ENCODE measurements around the gene ROCK2. TPM values are rescaled to one million over a fixed set of nuclear protein-coding genes. Genes with fewer than 3 reads are reported as not detected.

ROCK2 gene
- total and polyA plus RNA-seq, 2 of the 13 experiments (the other 11 are each of a cell fraction or from before 2014, with no cell fraction given) = 38.1 to 119 TPM

GRCh38 chr2:11177871-11178690 is 166.4 kb downstream of the ROCK2 start:
- intact Hi-C loops (cut with micrococcal nuclease; ENCODE audit: unreplicated experiment) = loop anchor here (5.0 kb wide), 1 partner anchor 46 kb away; a partner anchor contains a TSS
- no peaks in the 10 kb centered on the region for H4K20me1 ChIP-seq (ENCODE audit: insufficient read depth, low read length)
- FAIRE-seq (no peak), DNase-seq (ENCODE audit: low spot score) (peak; percentile 38), ATAC-seq (peak; percentile 11)
- no peak overlapping the region for H3K4me3 ChIP-seq (replicated peaks in 1 of 3; ENCODE audit: insufficient read depth in 1 of 3, low read depth in 2 of 3, low read length in 3 of 3)
- H3K27ac ChIP-seq (ENCODE audit: extremely low read length, insufficient read depth, low read length) = no peak overlapping the region
- H2AFZ ChIP-seq (ENCODE audit: low read length) = no peak overlapping the region
- no peaks in the 10 kb centered on the region for H3K79me2 ChIP-seq (ENCODE audit: insufficient read depth, low read length)
- in situ Hi-C loops (cut with HindIII; ENCODE audit: extremely low pct_ligation_motif_present, low pct_unique_long_range_greater_than_20kb) = no loop called here
- WGBS (ENCODE audit: low lambda C conversion rate) = 62% methylated on average over 5 of the region's 5 CpGs
- ChIA-PET POLR2A (interaction anchor here (0.6 kb wide), 1 partner anchor 19 kb away, joined by 3 read pairs; no protein-coding TSS in a partner anchor), CTCF (ENCODE audit: low intra/inter-chr PET ratio, low total read pairs) (no interaction called here)
- 0 out of 2 replicates have a peak, but pooled peaks cover 13% of the 10 kb centered on the region for H3K4me1 ChIP-seq (ENCODE audit: insufficient read depth, low read length)
- BruUV-seq (replicated peaks) = no TSS peak
- H3K4me2 ChIP-seq (ENCODE audit: low read depth, low read length) = no peak overlapping the region
- no peaks in the 10 kb centered on the region for H3K9me3 ChIP-seq (ENCODE audit: low read length)
- H3K9ac ChIP-seq (ENCODE audit: insufficient read depth, low read depth, low read length) = no peak overlapping the region
- H3K27me3 ChIP-seq (ENCODE audit: control insufficient read depth in 1 of 2, insufficient read depth in 2 of 2, low read length in 2 of 2) = no peaks in the 10 kb centered on the region
- peaks cover 4 to 14% of the 10 kb centered on the region in 2 experiments for H3K36me3 ChIP-seq (replicated peaks in 1 of 2; ENCODE audit: control insufficient read depth in 1 of 2, insufficient read depth in 2 of 2, low read length in 2 of 2)
- TF ChIP-seq AGO2 (optimal IDR thresholded peaks at IDR 0.05; ENCODE audit: low read depth, low read length) (peak; percentile 44), HNF4A (CRISPR knock-in tag; IDR thresholded peaks at IDR 0.05) (0 out of 2 replicates have a peak, but pooled peaks have one; percentile 19), CEBPB (IDR thresholded peaks at IDR 0.05; ENCODE audit: borderline replicate concordance, low read depth, low read length) (0 out of 2 replicates have a peak, but pooled peaks have one; percentile 61), ZNF678 (CRISPR knock-in tag; IDR thresholded peaks at IDR 0.05) (no peak), ZNF30 (CRISPR knock-in tag; IDR thresholded peaks at IDR 0.05) (no peak), ZBTB7A (CRISPR knock-in tag; IDR thresholded peaks at IDR 0.05) (no peak), PCBP2 (optimal IDR thresholded peaks at IDR 0.05; ENCODE audit: low read depth, low read length, poor library complexity, severe bottlenecking) (no peak), CBX2 (IDR thresholded peaks at IDR 0.05; ENCODE audit: low read depth, low read length) (no peak), CBX2 (CRISPR knock-in tag; IDR thresholded peaks at IDR 0.05; ENCODE audit: low read depth) (no peak), HOXA9 (CRISPR knock-in tag; IDR thresholded peaks at IDR 0.05; ENCODE audit: borderline replicate concordance) (no peak), MLLT10 (CRISPR knock-in tag; IDR thresholded peaks at IDR 0.05) (no peak), YY1 (IDR thresholded peaks at IDR 0.05; ENCODE audit: insufficient read depth, insufficient replicate concordance, low read depth, low read length) (peak; percentile 21), ZNF136 (CRISPR knock-in tag; IDR thresholded peaks at IDR 0.05; ENCODE audit: low read depth) (no peak), ATF4 (CRISPR knock-in tag; IDR thresholded peaks at IDR 0.05) (no peak), NCOA1 (CRISPR knock-in tag; IDR thresholded peaks at IDR 0.05) (no peak), SMARCE1 (IDR thresholded peaks at IDR 0.05; ENCODE audit: borderline replicate concordance) (no peak), ZHX1 (CRISPR knock-in tag; IDR thresholded peaks at IDR 0.05; ENCODE audit: low read depth) (no peak), SATB2 (CRISPR knock-in tag; IDR thresholded peaks at IDR 0.05) (no peak), ZNF746 (CRISPR knock-in tag; IDR thresholded peaks at IDR 0.05) (no peak), GTF3A (CRISPR knock-in tag; conservative IDR thresholded peaks at IDR 0.05) (no peak), POLR2AphosphoS5 (IDR thresholded peaks at IDR 0.05; ENCODE audit: low read depth, low read length) (peak; percentile 20; the same call in 1 of the 2 replicates)
- TF ChIP-seq, protein P1, sequence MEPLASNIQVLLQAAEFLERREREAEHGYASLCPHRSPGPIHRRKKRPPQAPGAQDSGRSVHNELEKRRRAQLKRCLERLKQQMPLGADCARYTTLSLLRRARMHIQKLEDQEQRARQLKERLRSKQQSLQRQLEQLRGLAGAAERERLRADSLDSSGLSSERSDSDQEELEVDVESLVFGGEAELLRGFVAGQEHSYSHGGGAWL (CRISPR knock-in tag; IDR thresholded peaks at IDR 0.05) = no peak

Data from HepG2 (cell line).